Tibial artery (tissue), 4 donors: ENCODE measurements around the gene TTC4.

Experiments
- DNase-seq, 2 donors: peaks; one replicate each; pipeline ENCODE4 v3.0.0-alpha.2; 2019
- H3K27ac ChIP-seq, 2 donors: fragments of 200-600 bp; sonication (generic) in 1 of 2; 1 replicate in 1 of 2; 2 replicates in 1 of 2; pipeline ENCODE4 v1.5.1; 2018 to 2019; ENCODE audit warnings: mild to moderate bottlenecking in 1 of 2
- H3K27me3 ChIP-seq, 2 donors: fragments of 200-600 bp; sonication (generic) in 1 of 2; one replicate each; pipeline versions ENCODE4 v1.5.1 to v1.6.0; 2016 to 2019
- H3K36me3 ChIP-seq, 3 donors: fragments of 200-600 bp; sonication (generic) in 2 of 3; one replicate each; pipeline ENCODE4 v1.5.1; 2016 to 2019; ENCODE audit warnings: mild to moderate bottlenecking in 2 of 3
- H3K4me1 ChIP-seq, 4 donors: fragments of 200-600 bp; sonication (generic) in 2 of 4; 1 replicate in 3 of 4; 2 replicates in 1 of 4; pipeline ENCODE4 v1.5.1; 2016 to 2019
- H3K4me3 ChIP-seq, 2 donors: fragments of 200-600 bp; sonication (generic) in 1 of 2; 1 replicate in 1 of 2; 2 replicates in 1 of 2; pipeline ENCODE4 v1.5.1; 2018 to 2019; ENCODE audit warnings: mild to moderate bottlenecking in 2 of 2
- H3K9me3 ChIP-seq, 3 donors: fragments of 200-600 bp; sonication (generic) in 1 of 3; one replicate each; pipeline ENCODE4 v1.5.1; 2016 to 2019
- CTCF ChIP-seq, 2 experiments: fragments of 200-600 bp in 1 of 2; fragments of 450-650 bp in 1 of 2; IDR thresholded peaks; one replicate each; pipeline ENCODE4 v1.5.1; 2017 to 2019; ENCODE audit warnings: antibody characterized with exemption in 2 of 2, mild to moderate bottlenecking in 1 of 2, moderate library complexity in 1 of 2
- intact Hi-C: fragments of 100-400 bp; cut with DNase I; formaldehyde crosslinking; loops from one replicate; pipeline ENCODE4 v1.15.0; 2023; ENCODE audit warnings: low total_unique reads

Gene TTC4

GRCh38 chr1:54777011-54777410 lies 61.4 kb downstream of the TTC4 start:
- intact Hi-C loops = no loop called here

GRCh38 chr1:54777431-54777830 lies 61.8 kb downstream of the TTC4 start:
- DNase-seq = no peak
- Histone ChIP-seq H3K27ac (no peak overlapping the region), H3K36me3 (peaks cover 0 to 4% (median 0%) of the 10 kb centered on the region in 3 donors), H3K27me3 (peaks cover 0 to 51% of the 10 kb centered on the region in 2 donors), H3K4me3 (no peak overlapping the region), H3K4me1 (peaks cover 0 to 6% (median 3%) of the 10 kb centered on the region in 4 donors), H3K9me3 (no peaks in the 10 kb centered on the region)
- intact Hi-C loops = no loop called here
- no peak for TF ChIP-seq CTCF (IDR thresholded peaks at IDR 0.05)

More at GRCh38 chr1:54777011-54777410, 61.4 kb downstream of the TTC4 start:
- no peak for DNase-seq
- H3K27ac ChIP-seq = no peak overlapping the region
- H3K36me3 ChIP-seq = peaks cover 0 to 4% (median 0%) of the 10 kb centered on the region in 3 donors
- no peak for TF ChIP-seq CTCF (IDR thresholded peaks at IDR 0.05)
- peaks cover 0 to 6% (median 3%) of the 10 kb centered on the region in 4 donors for H3K4me1 ChIP-seq
- no peak overlapping the region for H3K4me3 ChIP-seq
- peaks cover 0 to 50% of the 10 kb centered on the region in 2 donors for H3K27me3 ChIP-seq
- H3K9me3 ChIP-seq = no peaks in the 10 kb centered on the region

- DNase-seq = no peak
- intact Hi-C loops = no loop called here
These were observed 65.5 kb downstream of the TTC4 start for GRCh38 chr1:54781023-54781723.

GRCh38 chr1:54782156-54782555 lies 66.5 kb downstream of the TTC4 start:
- intact Hi-C loops = no loop called here
- H3K36me3 ChIP-seq = peaks cover 0 to 9% (median 0%) of the 10 kb centered on the region in 3 donors
- no peaks in the 10 kb centered on the region for H3K9me3 ChIP-seq
- no peak overlapping the region for H3K27ac ChIP-seq
- TF ChIP-seq CTCF (IDR thresholded peaks at IDR 0.05) = no peak
- no peak for DNase-seq
- peaks cover 0 to 58% of the 10 kb centered on the region in 2 donors for H3K27me3 ChIP-seq
- no peak overlapping the region for H3K4me3 ChIP-seq
- H3K4me1 ChIP-seq = peaks cover 0 to 6% (median 3%) of the 10 kb centered on the region in 4 donors

More at GRCh38 chr1:54781023-54781723, 65.5 kb downstream of the TTC4 start:
- no peaks in the 10 kb centered on the region for H3K9me3 ChIP-seq
- H3K27me3 ChIP-seq = peaks cover 0 to 54% of the 10 kb centered on the region in 2 donors
- H3K4me3 ChIP-seq = no peak overlapping the region
- no peak overlapping the region for H3K27ac ChIP-seq
- H3K36me3 ChIP-seq = peaks cover 0 to 9% (median 0%) of the 10 kb centered on the region in 3 donors
- no peak for TF ChIP-seq CTCF (IDR thresholded peaks at IDR 0.05)
- H3K4me1 ChIP-seq = peaks cover 0 to 6% (median 3%) of the 10 kb centered on the region in 4 donors

GRCh38 chr1:54782588-54782987 lies 66.9 kb downstream of the TTC4 start:
- Histone ChIP-seq H3K9me3 (no peaks in the 10 kb centered on the region), H3K36me3 (peaks cover 0 to 9% (median 0%) of the 10 kb centered on the region in 3 donors), H3K27me3 (peaks cover 0 to 58% of the 10 kb centered on the region in 2 donors), H3K4me1 (peaks cover 0 to 6% (median 3%) of the 10 kb centered on the region in 4 donors), H3K27ac (no peak overlapping the region), H3K4me3 (no peak overlapping the region)
- intact Hi-C loops = no loop called here
- TF ChIP-seq CTCF (IDR thresholded peaks at IDR 0.05) = no peak
- DNase-seq = no peak
